ENCODE results near the gene SCFD2. TPM values are rescaled to one million over a fixed set of nuclear protein-coding genes. Genes with fewer than 3 reads are reported as not detected.
A peak's percentile ranks its signal among the peaks of the same experiment; 100 is the strongest.
"Not testable (repeated sequence)": the region's sequence is repeated elsewhere in the genome, so short reads cannot be mapped to it uniquely, and the experiment has no call there.

SCFD2 gene
- total RNA-seq, 4 donors from 2014 or later, result 8.9 to 16.0 (median 14.8) TPM

DNA sequence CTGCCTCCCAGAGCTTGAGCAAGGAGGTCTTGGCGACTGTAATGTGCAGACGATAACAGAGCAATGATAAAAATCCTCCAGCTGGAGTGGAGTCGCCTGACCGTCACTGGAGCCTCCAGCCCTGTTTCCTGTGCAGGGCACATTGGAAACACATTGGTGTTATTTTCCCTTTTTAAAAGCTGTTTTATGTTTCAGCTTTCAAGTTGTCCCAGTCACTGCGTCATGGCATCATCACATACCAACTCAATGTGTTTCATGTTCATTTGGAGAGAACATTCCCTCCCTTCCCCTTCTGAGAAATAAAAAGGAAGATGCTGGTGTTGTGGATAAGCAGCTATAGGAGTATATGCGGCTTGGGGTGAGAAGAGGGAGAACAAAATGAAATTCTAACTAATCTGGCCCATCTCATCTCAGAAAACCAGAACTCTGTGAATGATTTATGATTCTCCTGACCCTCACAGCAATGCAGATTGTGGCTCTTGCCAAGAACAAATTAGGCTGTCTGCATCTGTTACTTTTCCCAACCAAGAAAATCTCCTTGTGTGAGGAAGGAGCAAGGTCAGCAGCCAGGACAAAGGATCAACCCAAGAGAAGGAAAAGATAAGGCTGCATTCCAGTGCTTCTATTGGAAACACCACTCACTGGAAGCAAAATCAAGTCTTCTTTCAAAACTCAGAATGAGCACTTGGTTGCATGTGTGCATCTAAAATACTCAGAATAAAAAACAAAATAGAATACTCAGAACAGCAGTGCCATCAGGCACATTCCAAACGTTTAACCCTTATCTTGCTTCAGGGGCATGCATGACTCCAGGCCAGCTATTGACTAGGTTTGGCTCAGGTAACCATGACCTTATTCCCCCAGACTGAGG lies 369.4 kb downstream of the SCFD2 start:
- peak; percentile 60 to 68 for ATAC-seq
- peaks cover 6 to 16% of the 10 kb centered on the region in 2 donors for H3K4me1 ChIP-seq
- in situ Hi-C loops (cut with MboI; ENCODE audit: low sequenced_read_pairs in 4 of 4), result loop anchor here (25.0 kb wide), 4 partner anchors 209 to 884 kb away; no protein-coding TSS in a partner anchor
- no peaks in the 10 kb centered on the region for H3K9me3 ChIP-seq
- no peaks in the 10 kb centered on the region for H3K36me3 ChIP-seq
- TF ChIP-seq, protein P1, sequence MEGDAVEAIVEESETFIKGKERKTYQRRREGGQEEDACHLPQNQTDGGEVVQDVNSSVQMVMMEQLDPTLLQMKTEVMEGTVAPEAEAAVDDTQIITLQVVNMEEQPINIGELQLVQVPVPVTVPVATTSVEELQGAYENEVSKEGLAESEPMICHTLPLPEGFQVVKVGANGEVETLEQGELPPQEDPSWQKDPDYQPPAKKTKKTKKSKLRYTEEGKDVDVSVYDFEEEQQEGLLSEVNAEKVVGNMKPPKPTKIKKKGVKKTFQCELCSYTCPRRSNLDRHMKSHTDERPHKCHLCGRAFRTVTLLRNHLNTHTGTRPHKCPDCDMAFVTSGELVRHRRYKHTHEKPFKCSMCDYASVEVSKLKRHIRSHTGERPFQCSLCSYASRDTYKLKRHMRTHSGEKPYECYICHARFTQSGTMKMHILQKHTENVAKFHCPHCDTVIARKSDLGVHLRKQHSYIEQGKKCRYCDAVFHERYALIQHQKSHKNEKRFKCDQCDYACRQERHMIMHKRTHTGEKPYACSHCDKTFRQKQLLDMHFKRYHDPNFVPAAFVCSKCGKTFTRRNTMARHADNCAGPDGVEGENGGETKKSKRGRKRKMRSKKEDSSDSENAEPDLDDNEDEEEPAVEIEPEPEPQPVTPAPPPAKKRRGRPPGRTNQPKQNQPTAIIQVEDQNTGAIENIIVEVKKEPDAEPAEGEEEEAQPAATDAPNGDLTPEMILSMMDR (IDR thresholded peaks at IDR 0.05 in 4 of 5, conservative IDR thresholded peaks at IDR 0.05 in 1 of 5), result no peak
- TF ChIP-seq POLR2A (IDR thresholded peaks at IDR 0.05), result no peak
- intact Hi-C loops (cut with DNase I; ENCODE audit: low total_unique reads), result no loop called here
- DNase-seq, result peak in 1 of 2 donors; percentile 15
- H3K4me3 ChIP-seq, result no peak overlapping the region
- no peaks in the 10 kb centered on the region for H3K27me3 ChIP-seq
- peak overlapping the region in 3 of 4 donors; percentile 9 to 44 (median 12) for H3K27ac ChIP-seq

DNA sequence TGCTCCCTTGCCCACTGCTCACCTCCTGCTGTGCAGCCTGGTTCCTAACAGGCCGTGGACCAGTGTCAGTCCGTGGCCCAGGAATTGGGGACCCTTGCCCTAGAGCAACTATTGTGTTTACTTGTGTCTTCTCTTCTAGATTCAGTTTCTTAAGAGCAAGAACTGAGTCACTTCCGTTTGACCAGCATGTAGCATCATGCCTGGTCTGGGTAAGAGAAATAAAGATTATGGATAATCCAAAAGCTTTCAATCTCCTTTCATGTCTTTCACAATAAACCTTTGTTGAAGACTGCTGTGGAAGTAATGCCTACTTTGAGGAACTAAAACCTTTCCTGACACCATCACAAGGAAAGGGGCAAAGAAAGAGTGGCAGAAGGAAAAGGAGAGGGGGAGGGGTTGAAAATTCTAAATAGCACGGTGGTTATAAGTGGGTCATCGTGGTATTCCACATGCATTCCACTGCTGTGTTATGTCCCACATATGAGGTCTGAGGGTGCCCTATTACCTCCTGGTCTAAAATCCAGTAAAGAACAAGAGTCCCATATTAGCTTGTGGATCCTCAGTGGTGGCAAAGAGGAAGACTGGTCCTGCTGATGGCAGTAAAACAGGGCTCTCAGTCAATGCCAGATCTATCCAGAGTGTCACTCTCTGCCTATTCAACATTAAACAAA lies 370.4 kb downstream of the SCFD2 start:
- in situ Hi-C loops (cut with MboI; ENCODE audit: low sequenced_read_pairs in 4 of 4) (loop anchor here (25.0 kb wide), 4 partner anchors 208 to 883 kb away; no protein-coding TSS in a partner anchor), intact Hi-C loops (cut with DNase I; ENCODE audit: low total_unique reads) (no loop called here)
- H3K4me3 ChIP-seq, result no peak overlapping the region

DNA sequence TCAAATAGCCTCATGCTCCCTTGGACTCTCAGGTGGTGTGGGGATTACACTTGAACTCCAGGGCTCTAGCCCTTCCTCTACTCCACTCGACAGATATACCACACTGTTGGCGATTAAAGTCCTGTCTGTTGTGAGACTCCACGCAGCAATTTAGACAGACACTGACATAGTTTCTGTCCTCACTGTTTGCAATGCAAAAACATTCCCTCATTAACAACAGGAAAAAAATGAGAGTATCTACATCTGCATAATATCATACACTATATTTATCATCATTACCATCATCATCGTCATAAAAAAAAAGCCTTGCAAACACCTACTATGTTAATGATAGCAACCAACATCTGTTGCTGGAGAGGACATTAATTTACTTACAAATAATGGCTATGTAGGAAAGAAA lies 371.3 kb downstream of the SCFD2 start:
- no peaks in the 10 kb centered on the region for H3K36me3 ChIP-seq
- no peak overlapping the region for H3K4me3 ChIP-seq
- ATAC-seq (peak in 1 of 2 donors; percentile 38), DNase-seq (no peak)
- no peaks in the 10 kb centered on the region for H3K27me3 ChIP-seq
- H3K27ac ChIP-seq, result no peak overlapping the region
- intact Hi-C loops (cut with DNase I; ENCODE audit: low total_unique reads), result no loop called here
- no peaks in the 10 kb centered on the region for H3K9me3 ChIP-seq
- H3K4me1 ChIP-seq, result peaks cover 6 to 16% of the 10 kb centered on the region in 2 donors
- TF ChIP-seq, protein P1 (IDR thresholded peaks at IDR 0.05 in 4 of 5, conservative IDR thresholded peaks at IDR 0.05 in 1 of 5), result no peak
- TF ChIP-seq POLR2A (IDR thresholded peaks at IDR 0.05), result no peak
- in situ Hi-C loops (cut with MboI; ENCODE audit: low sequenced_read_pairs in 4 of 4), result loop anchor here (25.0 kb wide), 4 partner anchors 207 to 882 kb away; no protein-coding TSS in a partner anchor

More for the DNA sequence above, 370.4 kb downstream of the SCFD2 start:
- H3K27me3 ChIP-seq, result no peaks in the 10 kb centered on the region
- H3K4me1 ChIP-seq, result peaks cover 6 to 16% of the 10 kb centered on the region in 2 donors
- H3K27ac ChIP-seq, result peak overlapping the region in 1 of 4 donors; percentile 44
- H3K9me3 ChIP-seq, result no peaks in the 10 kb centered on the region
- DNase-seq, result no peak
- no peaks in the 10 kb centered on the region for H3K36me3 ChIP-seq
- TF ChIP-seq, protein P1 (IDR thresholded peaks at IDR 0.05 in 4 of 5, conservative IDR thresholded peaks at IDR 0.05 in 1 of 5), result no peak
- no peak for TF ChIP-seq POLR2A (IDR thresholded peaks at IDR 0.05)
- no peak for ATAC-seq

DNA sequence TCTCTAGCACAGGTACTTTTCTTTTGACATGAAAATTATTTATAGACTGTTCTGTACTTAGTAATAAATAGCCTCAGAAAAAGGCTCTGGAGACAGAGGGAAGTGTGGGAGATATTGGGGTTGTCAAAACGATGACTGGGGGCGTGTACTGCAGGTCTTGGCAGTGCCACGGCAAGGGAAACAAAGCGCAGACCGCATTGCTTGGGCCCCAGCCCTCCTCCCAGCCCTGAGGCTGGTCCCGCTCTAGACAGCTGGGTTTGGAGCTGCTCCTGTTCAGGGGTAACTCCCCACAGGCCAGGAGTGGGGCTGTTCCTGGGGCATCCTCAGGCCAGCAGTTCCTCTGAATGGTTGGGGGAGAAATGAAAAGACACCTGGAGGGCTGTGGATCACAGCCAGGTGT lies 372.1 kb downstream of the SCFD2 start:
- H3K27me3 ChIP-seq, result no peaks in the 10 kb centered on the region
- no peaks in the 10 kb centered on the region for H3K36me3 ChIP-seq
- in situ Hi-C loops (cut with MboI; ENCODE audit: low sequenced_read_pairs in 4 of 4) (loop anchor here (25.0 kb wide), 4 partner anchors 206 to 881 kb away; no protein-coding TSS in a partner anchor), intact Hi-C loops (cut with DNase I; ENCODE audit: low total_unique reads) (no loop called here)
- TF ChIP-seq, protein P1 (IDR thresholded peaks at IDR 0.05 in 4 of 5, conservative IDR thresholded peaks at IDR 0.05 in 1 of 5), result no peak
- TF ChIP-seq POLR2A (IDR thresholded peaks at IDR 0.05), result no peak
- H3K9me3 ChIP-seq, result no peaks in the 10 kb centered on the region
- H3K27ac ChIP-seq, result no peak overlapping the region
- peaks cover 6 to 16% of the 10 kb centered on the region in 2 donors for H3K4me1 ChIP-seq
- ATAC-seq (no peak), DNase-seq (no peak)
- H3K4me3 ChIP-seq, result no peak overlapping the region

DNA sequence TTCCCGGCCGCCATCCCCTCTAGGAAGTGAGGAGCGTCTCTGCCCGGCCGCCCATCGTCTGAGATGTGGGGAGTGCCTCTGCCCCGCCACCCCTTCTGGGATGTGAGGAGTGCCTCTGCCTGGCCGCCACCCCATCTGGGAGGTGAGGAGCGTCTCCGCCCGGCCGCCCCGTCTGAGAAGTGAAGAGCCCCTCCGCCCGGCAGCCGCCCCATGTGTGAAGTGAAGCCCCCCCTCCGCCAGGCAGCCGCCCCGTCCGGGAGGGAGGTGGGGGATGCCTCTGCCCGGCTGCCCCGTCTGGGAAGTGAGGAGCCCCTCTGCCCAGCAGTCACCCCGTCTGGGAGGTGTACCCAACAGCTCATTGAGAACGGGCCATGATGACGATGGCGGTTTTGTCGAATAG lies 373.3 kb downstream of the SCFD2 start:
- in situ Hi-C loops (cut with MboI; ENCODE audit: low sequenced_read_pairs in 4 of 4), result loop anchor here (25.0 kb wide), 4 partner anchors 205 to 880 kb away; no protein-coding TSS in a partner anchor
- intact Hi-C loops (cut with DNase I; ENCODE audit: low total_unique reads), result not testable (repeated sequence)

More for the DNA sequence above, 373.3 kb downstream of the SCFD2 start:
- H3K27me3 ChIP-seq, H3K36me3 ChIP-seq, H3K27ac ChIP-seq, H3K4me3 ChIP-seq, ATAC-seq, DNase-seq, H3K9me3 ChIP-seq: not testable (repeated sequence)
- peaks cover 6 to 16% of the 10 kb centered on the region in 2 donors for H3K4me1 ChIP-seq
